GM12878 (cell line): ENCODE measurements around the gene EFCAB13. TPM values are rescaled to one million over a fixed set of nuclear protein-coding genes. Genes with fewer than 3 reads are reported as not detected.
A peak's percentile ranks its signal among the peaks of the same experiment; 100 is the strongest.
"Not testable (repeated sequence)": the region's sequence is repeated elsewhere in the genome, so short reads cannot be mapped to it uniquely, and the experiment has no call there.

Experiments
- ATAC-seq: fragments of 200-7000 bp; cut with Tn5 transposase; 3 replicates; pipeline ENCODE4 v1.9.1; 2020; ENCODE audit warnings: mild to moderate bottlenecking, moderate library complexity
- BruUV-seq: library from RNA; stranded (reverse); fragments of 400-500 nt; replicated peaks from 2 replicates; lab custom pipeline; 2021; lab: Mats Ljungman, UMichigan
- CTCF ChIA-PET: fragments of 300-600 bp; sonication (Branson Sonifier 250); formaldehyde crosslinking; extraction: SDS; loops from one replicate; lab custom pipeline; 2021; ENCODE audit warnings: inconsistent platforms; lab: Yijun Ruan, JAX
- POLR2A ChIA-PET: fragments of 350-600 bp; formaldehyde crosslinking; extraction: SDS; loops from one replicate; lab custom pipeline; 2021; ENCODE audit warnings: inconsistent platforms; lab: Charles Lee
- RAD21 ChIA-PET: fragments of 300-600 bp; sonication (Branson Sonifier 250); formaldehyde crosslinking; loops from one replicate; lab custom pipeline; 2023; ENCODE audit warnings: antibody characterized with exemption; ENCODE audit not compliant: unreplicated experiment; lab: Charles Lee
- SMC1A ChIA-PET: fragments of 300-600 bp; sonication (Branson Sonifier 250); formaldehyde crosslinking; loops from one replicate; lab custom pipeline; 2023; ENCODE audit not compliant: unreplicated experiment, uncharacterized antibody; lab: Charles Lee
- DNase-seq: peaks from one replicate; pipeline ENCODE4 v3.0.0-alpha.2; 2011; ENCODE audit warnings: low read depth, low spot score
- FAIRE-seq: peaks from 3 replicates; lab custom pipeline; 2011; peaks lifted over from hg19 to GRCh38; lab: Jason Lieb, UNC
- H2AFZ ChIP-seq: 2 replicates; pipeline ENCODE4 v1.6.0; 2011; ENCODE audit warnings: low read depth, low read length, control low read depth; ENCODE audit not compliant: control insufficient read depth
- H3K27ac ChIP-seq: 2 replicates; pipeline ENCODE4 v1.5.1; 2011; ENCODE audit warnings: control low read depth; ENCODE audit not compliant: control insufficient read depth, insufficient read depth
- H3K27me3 ChIP-seq, 2 experiments: replicated peaks in 1 of 2; 2 replicates each; pipeline versions ENCODE4 v1.6.0 to v1.6.1; 2011; ENCODE audit warnings: low read length in 1 of 2; ENCODE audit not compliant: control insufficient read depth in 2 of 2, insufficient read depth in 2 of 2
- H3K36me3 ChIP-seq, 2 experiments: 2 replicates each; pipeline ENCODE4 v1.5.1; 2011; ENCODE audit warnings: low read length in 1 of 2; ENCODE audit not compliant: control insufficient read depth in 2 of 2, insufficient read depth in 2 of 2
- H3K4me1 ChIP-seq: 2 replicates; pipeline ENCODE4 v1.6.1; 2011; ENCODE audit warnings: mild to moderate bottlenecking, low read length, moderate library complexity, mixed read lengths; ENCODE audit not compliant: control insufficient read depth, insufficient read depth
- H3K4me2 ChIP-seq: 2 replicates; pipeline ENCODE4 v1.6.0; 2011; ENCODE audit warnings: control low read depth; ENCODE audit not compliant: control insufficient read depth, insufficient read depth
- H3K4me3 ChIP-seq: fragments of 200-600 bp; sonication (generic); 2 replicates; pipeline ENCODE4 v1.5.1; 2016
- H3K79me2 ChIP-seq: 2 replicates; pipeline ENCODE4 v1.6.0; 2011; ENCODE audit warnings: low read length; ENCODE audit not compliant: control insufficient read depth, insufficient read depth
- H3K9ac ChIP-seq: 2 replicates; pipeline ENCODE4 v1.8.0; 2011; ENCODE audit warnings: low read length, control low read depth, mixed read lengths; ENCODE audit not compliant: control insufficient read depth, insufficient read depth
- H3K9me3 ChIP-seq: replicated peaks from 3 replicates; pipeline ENCODE4 v1.5.1; 2011; ENCODE audit warnings: mild to moderate bottlenecking, low read length; ENCODE audit not compliant: control insufficient read depth, insufficient read depth
- H4K20me1 ChIP-seq: 2 replicates; pipeline ENCODE4 v1.6.0; 2011; ENCODE audit not compliant: control insufficient read depth, insufficient read depth
- ATF7 ChIP-seq: fragments of 450-650 bp; IDR thresholded peaks from 2 replicates; pipeline ENCODE4 v1.6.1; 2016; ENCODE audit warnings: low read depth, mild to moderate bottlenecking
- BHLHE40 ChIP-seq, 2 experiments: fragments of 450-650 bp in 1 of 2; IDR thresholded peaks; 2 replicates each; pipeline ENCODE4 v1.6.1; 2011 to 2017; ENCODE audit warnings: low read depth in 2 of 2, borderline replicate concordance in 1 of 2, improper control_type of control experiment in 1 of 2, low read length in 1 of 2, mild to moderate bottlenecking in 1 of 2
- FOXM1 ChIP-seq: IDR thresholded peaks from 2 replicates; pipeline ENCODE4 v1.6.1; 2012; ENCODE audit warnings: low read depth, mild to moderate bottlenecking, inconsistent platforms, low read length, moderate library complexity
- SUZ12 ChIP-seq: fragments of 200-600 bp; sonication (generic); IDR thresholded peaks from one replicate; pipeline ENCODE4 v1.6.1; 2018; ENCODE audit warnings: antibody characterized with exemption, mild to moderate bottlenecking; ENCODE audit not compliant: unreplicated experiment
- WGBS: methylation state at CpG from one replicate; pipeline ENCODE4 v1.1.6; 2016; ENCODE audit warnings: low lambda C conversion rate; ENCODE audit not compliant: insufficient replicate concordance, insufficient coverage; ENCODE audit errors: missing lambda C conversion rate; 5-methylcytosine and 5-hydroxymethylcytosine counted together
- in situ Hi-C: fragments of 300-500 bp; cut with MboI; formaldehyde crosslinking; loops from 9 replicates; pipeline ENCODE4 v1.14.3; 2018; ENCODE audit warnings: mixed read lengths
- intact Hi-C: fragments of 100-400 bp; cut with micrococcal nuclease; formaldehyde crosslinking; loops from one replicate; pipeline ENCODE4 v1.14.2; 2022; ENCODE audit not compliant: unreplicated experiment
- polyA plus RNA-seq, 11 experiments: library from polyadenylated mRNA; depleted of rRNA in 4 of 11; unstranded in 6 of 11; stranded (reverse) in 5 of 11; fragments of >200 nt; fragmentation: Nextera tagmentation in 4 of 11; fragmentation: Illumina TruSeq in 1 of 11; extraction: Ambion mirVana in 4 of 11; extraction: Trizol in 1 of 11; gene quantifications; 1 replicate in 1 of 11; 2 replicates in 10 of 11; pipeline versions ENCODE4 v1.2.1 to v1.2.3, GENCODE V29; 2011 to 2016; ENCODE audit warnings: inconsistent platforms in 2 of 11, missing spikeins in 2 of 11, low read depth in 1 of 11
- total RNA-seq, 4 experiments: library from RNA; depleted of rRNA in 3 of 4; stranded (reverse); fragments of >200 nt in 3 of 4; fragmentation: Illumina TruSeq in 1 of 4; extraction: Trizol in 1 of 4; gene quantifications; 2 replicates each; pipeline versions ENCODE4 v1.2.1 to v1.2.3, GENCODE V29; 2013 to 2021
- TF ChIP-seq, protein P1 (sequence below): fragments of 450-650 bp; IDR thresholded peaks from 2 replicates; pipeline ENCODE4 v1.6.1; 2017; ENCODE audit warnings: borderline replicate concordance
- TF ChIP-seq, protein P2 (sequence below): IDR thresholded peaks from 2 replicates; pipeline ENCODE4 v1.6.1; 2011; ENCODE audit warnings: low read depth, low read length, improper control_type of control experiment, borderline replicate concordance

Gene EFCAB13
- total and polyA plus RNA-seq, 10 of the 15 experiments (the other 5 are each of a cell fraction or from before 2014, with no cell fraction given) = 0.90 to 8.7 (median 5.0) TPM

DNA sequence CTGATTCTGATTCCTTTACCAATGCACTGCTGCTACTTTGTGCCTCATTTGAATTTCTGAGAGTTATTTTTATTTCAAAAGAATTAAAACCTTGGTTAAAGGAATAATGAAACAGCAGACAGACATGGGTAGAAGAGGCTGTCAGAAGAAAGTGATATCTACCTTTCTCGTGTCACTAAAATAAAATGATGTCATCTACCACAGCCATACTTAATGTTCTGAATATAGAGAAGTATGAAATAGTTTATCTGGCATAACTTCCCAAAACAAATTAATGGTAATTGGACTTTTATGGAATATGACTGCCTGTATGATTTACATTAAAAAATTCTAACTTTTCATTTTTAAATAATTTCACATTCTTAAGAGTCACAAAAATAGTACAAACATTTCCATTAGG, 52.5 kb downstream of the EFCAB13 start:
- DNase-seq (no peak), ATAC-seq (no peak), FAIRE-seq (peak; percentile 23)
- ChIA-PET POLR2A (no interaction called here), CTCF (no interaction called here), SMC1A (no interaction called here), RAD21 (no interaction called here)
- no peaks in the 10 kb centered on the region for H3K4me1 ChIP-seq
- no peak overlapping the region for H3K4me3 ChIP-seq
- no peak for TF ChIP-seq FOXM1
- TF ChIP-seq, protein P1, sequence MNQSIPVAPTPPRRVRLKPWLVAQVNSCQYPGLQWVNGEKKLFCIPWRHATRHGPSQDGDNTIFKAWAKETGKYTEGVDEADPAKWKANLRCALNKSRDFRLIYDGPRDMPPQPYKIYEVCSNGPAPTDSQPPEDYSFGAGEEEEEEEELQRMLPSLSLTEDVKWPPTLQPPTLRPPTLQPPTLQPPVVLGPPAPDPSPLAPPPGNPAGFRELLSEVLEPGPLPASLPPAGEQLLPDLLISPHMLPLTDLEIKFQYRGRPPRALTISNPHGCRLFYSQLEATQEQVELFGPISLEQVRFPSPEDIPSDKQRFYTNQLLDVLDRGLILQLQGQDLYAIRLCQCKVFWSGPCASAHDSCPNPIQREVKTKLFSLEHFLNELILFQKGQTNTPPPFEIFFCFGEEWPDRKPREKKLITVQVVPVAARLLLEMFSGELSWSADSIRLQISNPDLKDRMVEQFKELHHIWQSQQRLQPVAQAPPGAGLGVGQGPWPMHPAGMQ = no peak
- TF ChIP-seq SUZ12 = no peak
- TF ChIP-seq, protein P2, sequence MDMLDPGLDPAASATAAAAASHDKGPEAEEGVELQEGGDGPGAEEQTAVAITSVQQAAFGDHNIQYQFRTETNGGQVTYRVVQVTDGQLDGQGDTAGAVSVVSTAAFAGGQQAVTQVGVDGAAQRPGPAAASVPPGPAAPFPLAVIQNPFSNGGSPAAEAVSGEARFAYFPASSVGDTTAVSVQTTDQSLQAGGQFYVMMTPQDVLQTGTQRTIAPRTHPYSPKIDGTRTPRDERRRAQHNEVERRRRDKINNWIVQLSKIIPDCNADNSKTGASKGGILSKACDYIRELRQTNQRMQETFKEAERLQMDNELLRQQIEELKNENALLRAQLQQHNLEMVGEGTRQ = no peak
- 72% methylated on average over 1 of the region's 1 CpG for WGBS
- no peak overlapping the region for H3K4me2 ChIP-seq
- H3K9me3 ChIP-seq = peaks cover 2% of the 10 kb centered on the region
- no peaks in the 10 kb centered on the region for H4K20me1 ChIP-seq
- H3K79me2 ChIP-seq = no peaks in the 10 kb centered on the region
- BruUV-seq = no TSS peak
- no peaks in the 10 kb centered on the region for H3K36me3 ChIP-seq
- H2AFZ ChIP-seq = no peak overlapping the region
- H3K27me3 ChIP-seq = no peaks in the 10 kb centered on the region
- no peak overlapping the region for H3K9ac ChIP-seq
- intact Hi-C loops = no loop called here
- H3K27ac ChIP-seq = no peak overlapping the region
- in situ Hi-C loops = no loop called here

DNA sequence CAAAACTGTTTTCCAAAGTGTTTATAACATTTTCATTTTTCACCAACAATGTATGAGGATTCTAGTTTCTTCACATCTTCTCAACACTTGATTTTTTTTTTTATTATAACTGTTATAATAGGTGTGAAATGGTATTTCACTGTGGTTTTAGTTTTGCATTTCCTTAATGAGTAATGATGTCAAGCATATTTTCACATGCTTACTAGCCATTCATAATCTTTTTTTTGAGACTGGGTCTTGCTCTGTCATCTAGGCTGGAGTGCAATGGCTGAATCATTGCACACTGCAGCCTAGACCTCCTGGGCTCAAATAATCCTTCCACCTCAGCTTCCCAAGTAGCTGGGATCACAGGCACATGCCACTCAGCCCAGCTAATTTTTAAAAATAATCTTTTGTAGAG, 65.1 kb downstream of the EFCAB13 start:
- H3K4me1 ChIP-seq = no peaks in the 10 kb centered on the region
- intact Hi-C loops = no loop called here
- DNase-seq (no peak), FAIRE-seq (no peak), ATAC-seq (peak; percentile 66)
- no peaks in the 10 kb centered on the region for H3K9me3 ChIP-seq
- SMC1A ChIA-PET = interaction anchor here (0.6 to 1.0 kb wide), 2 partner anchors 11 to 185 kb away, joined by 3 to 4 read pairs; no protein-coding TSS in a partner anchor
- CTCF ChIA-PET = interaction anchor here (1.3 to 1.4 kb wide), 3 partner anchors 23 to 227 kb away, joined by 4 read pairs; no protein-coding TSS in a partner anchor
- H4K20me1 ChIP-seq = no peaks in the 10 kb centered on the region
- no peak overlapping the region for H2AFZ ChIP-seq
- H3K27me3 ChIP-seq = no peaks in the 10 kb centered on the region
- no peaks in the 10 kb centered on the region for H3K79me2 ChIP-seq
- BruUV-seq = no TSS peak
- H3K27ac ChIP-seq = no peak overlapping the region
- RAD21 ChIA-PET = no interaction called here
- TF ChIP-seq ATF7 = 0 out of 2 replicates have a peak, but pooled peaks have one; percentile 37
- TF ChIP-seq BHLHE40 (IDR thresholded peaks at IDR 0.05; ENCODE audit: borderline replicate concordance in 1 of 2, low read depth in 2 of 2, low read length in 1 of 2) = no peak
- POLR2A ChIA-PET = no interaction called here
- no peak overlapping the region for H3K9ac ChIP-seq
- H3K36me3 ChIP-seq = no peaks in the 10 kb centered on the region
- H3K4me3 ChIP-seq = no peak overlapping the region
- no peak overlapping the region for H3K4me2 ChIP-seq
- in situ Hi-C loops = no loop called here

DNA sequence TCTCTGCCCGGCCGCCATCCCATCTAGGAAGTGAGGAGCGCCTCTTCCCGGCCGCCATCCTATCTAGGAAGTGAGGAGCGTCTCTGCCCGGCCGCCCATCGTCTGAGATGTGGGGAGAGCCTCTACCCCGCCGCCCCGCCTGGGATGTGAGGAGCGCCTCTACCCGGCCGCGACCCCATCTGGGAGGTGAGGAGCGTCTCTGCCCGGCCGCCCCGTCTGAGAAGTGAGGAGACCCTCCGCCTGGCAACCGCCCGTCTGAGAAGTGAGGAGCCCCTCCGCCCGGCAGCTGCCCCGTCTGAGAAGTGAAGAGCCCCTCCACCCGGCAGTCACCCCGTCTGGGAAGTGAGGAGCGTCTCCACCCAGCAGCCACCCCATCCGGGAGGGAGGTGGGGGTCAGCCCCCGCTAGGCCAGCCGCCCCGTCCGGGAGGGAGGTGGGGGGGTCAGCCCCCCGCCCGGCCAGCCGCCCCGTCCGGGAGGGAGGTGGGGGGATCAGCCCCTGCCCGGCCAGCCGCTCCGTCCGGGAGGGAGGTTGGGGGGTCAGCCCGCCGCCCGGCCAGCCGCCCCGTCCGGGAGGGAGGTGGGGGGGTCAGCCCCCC, 73.9 kb downstream of the EFCAB13 start:
- H3K9me3 ChIP-seq, BruUV-seq, POLR2A ChIA-PET, H3K79me2 ChIP-seq, SMC1A ChIA-PET, RAD21 ChIA-PET, FAIRE-seq, H3K4me1 ChIP-seq, in situ Hi-C loops, H3K27ac ChIP-seq, H2AFZ ChIP-seq, H3K9ac ChIP-seq, H3K4me3 ChIP-seq, intact Hi-C loops, H3K4me2 ChIP-seq, ATAC-seq, CTCF ChIA-PET, DNase-seq, H3K36me3 ChIP-seq, H4K20me1 ChIP-seq, H3K27me3 ChIP-seq: not testable (repeated sequence)
- 100% methylated on average over 2 of the region's 49 CpGs for WGBS
